Bone marrow (tissue), 2 donors: ENCODE measurements around the gene SOHLH2.

ENCODE experiments used
- DNase-seq, 2 donors: peaks; one replicate each; lab custom pipeline; 2025; lab: John Stamatoyannopoulos, UW

The SOHLH2 gene

GRCh38 chr13:36214163-36214921, at the start of gene SOHLH2:
SOHLH2 (minus strand) TSS chr13:36214556; CDS start chr13:36214526, 30 bp downstream.
- no peak for DNase-seq

GRCh38 chr13:36261976-36262375, 47.6 kb upstream of the SOHLH2 start:
- DNase-seq: no peak

GRCh38 chr13:36261011-36261410, 46.7 kb upstream of the SOHLH2 start:
- no peak for DNase-seq

- no peak for DNase-seq
Measured at GRCh38 chr13:36259361-36260137, 45.2 kb upstream of the SOHLH2 start.

GRCh38 chr13:36258831-36259230, 44.5 kb upstream of the SOHLH2 start:
- DNase-seq: no peak

GRCh38 chr13:36251526-36251925, 37.2 kb upstream of the SOHLH2 start:
- no peak for DNase-seq

- DNase-seq: no peak
Measured at GRCh38 chr13:36251017-36251416, 36.7 kb upstream of the SOHLH2 start.

- no peak for DNase-seq
Measured at GRCh38 chr13:36248700-36249099, 34.3 kb upstream of the SOHLH2 start.

- DNase-seq: no peak
Measured at GRCh38 chr13:36244990-36245389, 30.6 kb upstream of the SOHLH2 start.

GRCh38 chr13:36244073-36244472, 29.7 kb upstream of the SOHLH2 start:
- no peak for DNase-seq

- no peak for DNase-seq
Measured at GRCh38 chr13:36242761-36243160, 28.4 kb upstream of the SOHLH2 start.

GRCh38 chr13:36231236-36231635, 16.9 kb upstream of the SOHLH2 start:
- no peak for DNase-seq

- no peak for DNase-seq
Measured at GRCh38 chr13:36224730-36225129, 10.4 kb upstream of the SOHLH2 start.

GRCh38 chr13:36219883-36220282, 5.5 kb upstream of the SOHLH2 start:
- no peak for DNase-seq

GRCh38 chr13:36217456-36217855, 3.1 kb upstream of the SOHLH2 start:
- DNase-seq: no peak

- no peak for DNase-seq
Measured at GRCh38 chr13:36212789-36213188, 1.6 kb downstream of the SOHLH2 start.

- DNase-seq: no peak
Measured at GRCh38 chr13:36211567-36211966, 2.8 kb downstream of the SOHLH2 start.

GRCh38 chr13:36210738-36211137, 3.6 kb downstream of the SOHLH2 start:
- no peak for DNase-seq

GRCh38 chr13:36207672-36208071, 6.7 kb downstream of the SOHLH2 start:
- no peak for DNase-seq

GRCh38 chr13:36193151-36193855, 21.1 kb downstream of the SOHLH2 start:
- DNase-seq: no peak

- no peak for DNase-seq
Measured at GRCh38 chr13:36192166-36192565, 22.2 kb downstream of the SOHLH2 start.

- DNase-seq: no peak
Measured at GRCh38 chr13:36190771-36191170, 23.6 kb downstream of the SOHLH2 start.

GRCh38 chr13:36188441-36188840, 25.9 kb downstream of the SOHLH2 start:
- no peak for DNase-seq
